ENCODE data around the gene VSIG8.
A peak's percentile ranks its signal among the peaks of the same experiment; 100 is the strongest.

Gene VSIG8

GRCh38 chr1:159895836-159896545 lies 33.5 kb upstream of the VSIG8 start:
- TF ChIP-seq CTCF (IDR thresholded peaks at IDR 0.05; ENCODE audit: control extremely low read depth, extremely low read depth, low read depth, missing control alignments), result no peak
- no peak for DNase-seq (ENCODE audit: extremely low spot score)
- ChIA-PET POLR2A (no interaction called here), CTCF (interaction anchor here (0.7 to 14.2 kb wide), 8 partner anchors 9 to 183 kb away, joined by 3 to 302 read pairs (median 4); partner anchors contain the start of genes CFAP45 and FCRL6)

- DNase-seq (ENCODE audit: extremely low spot score), result no peak
- TF ChIP-seq CTCF (IDR thresholded peaks at IDR 0.05; ENCODE audit: control extremely low read depth, extremely low read depth, low read depth, missing control alignments), result no peak
- POLR2A ChIA-PET, result no interaction called here
- CTCF ChIA-PET, result interaction anchor here (0.7 to 14.2 kb wide), 7 partner anchors 9 to 183 kb away, joined by 3 to 302 read pairs (median 4); partner anchors contain the start of genes CFAP45 and FCRL6
Measured at GRCh38 chr1:159895286-159895685, 32.8 kb upstream of the VSIG8 start.

GRCh38 chr1:159892944-159893343 lies 30.5 kb upstream of the VSIG8 start:
- ChIA-PET POLR2A (no interaction called here), CTCF (interaction anchor here (0.6 to 14.2 kb wide), 25 partner anchors 10 to 761 kb away, joined by 3 to 302 read pairs (median 4); partner anchors contain the start of genes CFAP45, FCRL6 and TAGLN2)
- peak; percentile 28 for TF ChIP-seq CTCF (IDR thresholded peaks at IDR 0.05; ENCODE audit: control extremely low read depth, extremely low read depth, low read depth, missing control alignments)
- DNase-seq (ENCODE audit: extremely low spot score), result no peak

GRCh38 chr1:159891275-159892157 lies 29.1 kb upstream of the VSIG8 start:
- POLR2A ChIA-PET, result no interaction called here
- CTCF ChIA-PET, result interaction anchor here (0.7 to 14.2 kb wide), 33 partner anchors 9 to 731 kb away, joined by 3 to 302 read pairs (median 4); partner anchors contain the start of genes CFAP45, FCRL6 and TAGLN2
- TF ChIP-seq CTCF (IDR thresholded peaks at IDR 0.05; ENCODE audit: control extremely low read depth, extremely low read depth, low read depth, missing control alignments), result peak; percentile 98
- peak; percentile 71 for DNase-seq (ENCODE audit: extremely low spot score)

- POLR2A ChIA-PET, result interaction anchor here (1.0 to 1.7 kb wide), 3 partner anchors 32 to 37 kb away, joined by 3 to 6 read pairs (median 5); partner anchors contain the start of gene TAGLN2
- no peak for DNase-seq (ENCODE audit: extremely low spot score)
- CTCF ChIA-PET, result interaction anchor here (0.7 to 14.2 kb wide), 23 partner anchors 10 to 156 kb away, joined by 3 to 302 read pairs (median 6); partner anchors contain the start of genes CFAP45, DUSP23, FCRL6 and TAGLN2
- TF ChIP-seq CTCF (IDR thresholded peaks at IDR 0.05; ENCODE audit: control extremely low read depth, extremely low read depth, low read depth, missing control alignments), result no peak
Measured at GRCh38 chr1:159890390-159890789, 27.9 kb upstream of the VSIG8 start.

GRCh38 chr1:159889821-159890252 lies 27.4 kb upstream of the VSIG8 start:
- no peak for TF ChIP-seq CTCF (IDR thresholded peaks at IDR 0.05; ENCODE audit: control extremely low read depth, extremely low read depth, low read depth, missing control alignments)
- POLR2A ChIA-PET, result interaction anchor here (1.0 to 1.7 kb wide), 3 partner anchors 32 to 37 kb away, joined by 3 to 6 read pairs (median 5); partner anchors contain the start of gene TAGLN2
- CTCF ChIA-PET, result interaction anchor here (0.7 to 14.2 kb wide), 19 partner anchors 10 to 156 kb away, joined by 3 to 302 read pairs (median 6); partner anchors contain the start of genes CFAP45, DUSP23, FCRL6 and SLAMF8
- peak; percentile 85 for DNase-seq (ENCODE audit: extremely low spot score)
